ENCODE measurements around the gene MROH9.

Gene MROH9

GRCh38 chr1:170986901-170987300 is 51.6 kb downstream of the MROH9 start:
- Histone ChIP-seq H3K36me3 (ENCODE audit: insufficient read depth, low read length) (no peaks in the 10 kb centered on the region), H3K4me1 (ENCODE audit: insufficient read depth, low read length) (no peaks in the 10 kb centered on the region), H3K27me3 (ENCODE audit: insufficient read depth, low read length) (no peaks in the 10 kb centered on the region), H3K9me3 (ENCODE audit: low read length) (no peaks in the 10 kb centered on the region), H3K4me3 (ENCODE audit: low read length) (no peak overlapping the region), H2AFZ (ENCODE audit: low read depth, low read length) (no peak overlapping the region)

- Histone ChIP-seq H3K27me3 (ENCODE audit: insufficient read depth, low read length) (no peaks in the 10 kb centered on the region), H3K4me1 (ENCODE audit: insufficient read depth, low read length) (no peaks in the 10 kb centered on the region), H3K9me3 (ENCODE audit: low read length) (no peaks in the 10 kb centered on the region), H3K4me3 (ENCODE audit: low read length) (no peak overlapping the region), H2AFZ (ENCODE audit: low read depth, low read length) (no peak overlapping the region), H3K36me3 (ENCODE audit: insufficient read depth, low read length) (no peaks in the 10 kb centered on the region)
Measured at GRCh38 chr1:170987424-170987823, 52.1 kb downstream of the MROH9 start.

GRCh38 chr1:170993151-170993550 is 57.8 kb downstream of the MROH9 start:
- H3K4me1 ChIP-seq (ENCODE audit: insufficient read depth, low read length) = no peaks in the 10 kb centered on the region
- no peaks in the 10 kb centered on the region for H3K9me3 ChIP-seq (ENCODE audit: low read length)
- no peaks in the 10 kb centered on the region for H3K36me3 ChIP-seq (ENCODE audit: insufficient read depth, low read length)
- no peaks in the 10 kb centered on the region for H3K27me3 ChIP-seq (ENCODE audit: insufficient read depth, low read length)
- H2AFZ ChIP-seq (ENCODE audit: low read depth, low read length) = no peak overlapping the region
- H3K4me3 ChIP-seq (ENCODE audit: low read length) = no peak overlapping the region

GRCh38 chr1:170993717-170994116 is 58.4 kb downstream of the MROH9 start:
- H3K36me3 ChIP-seq (ENCODE audit: insufficient read depth, low read length) = no peaks in the 10 kb centered on the region
- H3K9me3 ChIP-seq (ENCODE audit: low read length) = no peaks in the 10 kb centered on the region
- H3K4me1 ChIP-seq (ENCODE audit: insufficient read depth, low read length) = no peaks in the 10 kb centered on the region
- H3K27me3 ChIP-seq (ENCODE audit: insufficient read depth, low read length) = no peaks in the 10 kb centered on the region
- H2AFZ ChIP-seq (ENCODE audit: low read depth, low read length) = no peak overlapping the region
- H3K4me3 ChIP-seq (ENCODE audit: low read length) = no peak overlapping the region

GRCh38 chr1:171014880-171015279 is 79.5 kb downstream of the MROH9 start:
- H3K4me1 ChIP-seq (ENCODE audit: insufficient read depth, low read length) = no peaks in the 10 kb centered on the region
- no peak overlapping the region for H3K4me3 ChIP-seq (ENCODE audit: low read length)
- no peak overlapping the region for H2AFZ ChIP-seq (ENCODE audit: low read depth, low read length)
- H3K9me3 ChIP-seq (ENCODE audit: low read length) = no peaks in the 10 kb centered on the region
- H3K27me3 ChIP-seq (ENCODE audit: insufficient read depth, low read length) = no peaks in the 10 kb centered on the region
- H3K36me3 ChIP-seq (ENCODE audit: insufficient read depth, low read length) = no peaks in the 10 kb centered on the region

- no peaks in the 10 kb centered on the region for H3K4me1 ChIP-seq (ENCODE audit: insufficient read depth, low read length)
Measured at GRCh38 chr1:171017426-171017825, 82.1 kb downstream of the MROH9 start.

GRCh38 chr1:171019971-171020370 is 84.6 kb downstream of the MROH9 start:
- Histone ChIP-seq H3K9me3 (ENCODE audit: low read length) (no peaks in the 10 kb centered on the region), H3K36me3 (ENCODE audit: insufficient read depth, low read length) (no peaks in the 10 kb centered on the region), H3K4me1 (ENCODE audit: insufficient read depth, low read length) (no peaks in the 10 kb centered on the region), H3K27me3 (ENCODE audit: insufficient read depth, low read length) (no peaks in the 10 kb centered on the region), H3K4me3 (ENCODE audit: low read length) (no peak overlapping the region), H2AFZ (ENCODE audit: low read depth, low read length) (no peak overlapping the region)

More at GRCh38 chr1:171017426-171017825, 82.1 kb downstream of the MROH9 start:
- no peak overlapping the region for H3K4me3 ChIP-seq (ENCODE audit: low read length)
- no peaks in the 10 kb centered on the region for H3K27me3 ChIP-seq (ENCODE audit: insufficient read depth, low read length)
- H3K9me3 ChIP-seq (ENCODE audit: low read length) = no peaks in the 10 kb centered on the region
- no peak overlapping the region for H2AFZ ChIP-seq (ENCODE audit: low read depth, low read length)
- H3K36me3 ChIP-seq (ENCODE audit: insufficient read depth, low read length) = no peaks in the 10 kb centered on the region

GRCh38 chr1:171032822-171033702 is 97.7 kb downstream of the MROH9 start:
- H3K4me1 ChIP-seq (ENCODE audit: insufficient read depth, low read length) = no peaks in the 10 kb centered on the region
- H3K27me3 ChIP-seq (ENCODE audit: insufficient read depth, low read length) = no peaks in the 10 kb centered on the region
- no peak overlapping the region for H2AFZ ChIP-seq (ENCODE audit: low read depth, low read length)
- H3K4me3 ChIP-seq (ENCODE audit: low read length) = no peak overlapping the region
- no peaks in the 10 kb centered on the region for H3K36me3 ChIP-seq (ENCODE audit: insufficient read depth, low read length)
- H3K9me3 ChIP-seq (ENCODE audit: low read length) = no peaks in the 10 kb centered on the region

- no peaks in the 10 kb centered on the region for H3K36me3 ChIP-seq (ENCODE audit: insufficient read depth, low read length)
- H3K4me3 ChIP-seq (ENCODE audit: low read length) = no peak overlapping the region
- H3K9me3 ChIP-seq (ENCODE audit: low read length) = no peaks in the 10 kb centered on the region
- H3K27me3 ChIP-seq (ENCODE audit: insufficient read depth, low read length) = no peaks in the 10 kb centered on the region
- H3K4me1 ChIP-seq (ENCODE audit: insufficient read depth, low read length) = no peaks in the 10 kb centered on the region
- H2AFZ ChIP-seq (ENCODE audit: low read depth, low read length) = no peak overlapping the region
Measured at GRCh38 chr1:171037626-171038025, 102.3 kb downstream of the MROH9 start.

GRCh38 chr1:171038284-171038683 is 103.0 kb downstream of the MROH9 start:
- H3K9me3 ChIP-seq (ENCODE audit: low read length) = no peaks in the 10 kb centered on the region
- H3K27me3 ChIP-seq (ENCODE audit: insufficient read depth, low read length) = no peaks in the 10 kb centered on the region
- H3K36me3 ChIP-seq (ENCODE audit: insufficient read depth, low read length) = no peaks in the 10 kb centered on the region
- H2AFZ ChIP-seq (ENCODE audit: low read depth, low read length) = no peak overlapping the region
- H3K4me1 ChIP-seq (ENCODE audit: insufficient read depth, low read length) = no peaks in the 10 kb centered on the region
- no peak overlapping the region for H3K4me3 ChIP-seq (ENCODE audit: low read length)

- H3K27me3 ChIP-seq (ENCODE audit: insufficient read depth, low read length) = no peaks in the 10 kb centered on the region
Measured at GRCh38 chr1:171048014-171048413, 112.7 kb downstream of the MROH9 start.

GRCh38 chr1:171052977-171053376 is 117.6 kb downstream of the MROH9 start:
- Histone ChIP-seq H3K4me3 (ENCODE audit: low read length) (no peak overlapping the region), H3K9me3 (ENCODE audit: low read length) (no peaks in the 10 kb centered on the region), H3K4me1 (ENCODE audit: insufficient read depth, low read length) (no peaks in the 10 kb centered on the region), H2AFZ (ENCODE audit: low read depth, low read length) (no peak overlapping the region), H3K27me3 (ENCODE audit: insufficient read depth, low read length) (no peaks in the 10 kb centered on the region), H3K36me3 (ENCODE audit: insufficient read depth, low read length) (no peaks in the 10 kb centered on the region)

More at GRCh38 chr1:171048014-171048413, 112.7 kb downstream of the MROH9 start:
- H3K36me3 ChIP-seq (ENCODE audit: insufficient read depth, low read length) = no peaks in the 10 kb centered on the region
- H2AFZ ChIP-seq (ENCODE audit: low read depth, low read length) = no peak overlapping the region
- H3K4me1 ChIP-seq (ENCODE audit: insufficient read depth, low read length) = no peaks in the 10 kb centered on the region
- H3K4me3 ChIP-seq (ENCODE audit: low read length) = no peak overlapping the region
- no peaks in the 10 kb centered on the region for H3K9me3 ChIP-seq (ENCODE audit: low read length)

GRCh38 chr1:171055966-171056643 is 120.8 kb downstream of the MROH9 start:
- Histone ChIP-seq H2AFZ (ENCODE audit: low read depth, low read length) (no peak overlapping the region), H3K27me3 (ENCODE audit: insufficient read depth, low read length) (no peaks in the 10 kb centered on the region), H3K9me3 (ENCODE audit: low read length) (no peaks in the 10 kb centered on the region)

More at GRCh38 chr1:171055966-171056643, 120.8 kb downstream of the MROH9 start:
- H3K4me1 ChIP-seq (ENCODE audit: insufficient read depth, low read length) = no peaks in the 10 kb centered on the region
- no peak overlapping the region for H3K4me3 ChIP-seq (ENCODE audit: low read length)
- no peaks in the 10 kb centered on the region for H3K36me3 ChIP-seq (ENCODE audit: insufficient read depth, low read length)
